ENCODE measurements around the gene MCF2L.
A peak's percentile ranks its signal among the peaks of the same experiment; 100 is the strongest.

The MCF2L gene

GRCh38 chr13:112955956-112956355 lies 13.1 kb upstream of the MCF2L start:
- H3K4me1 Mint-ChIP-seq (ENCODE audit: low read depth): no peaks in the 10 kb centered on the region
- H3K27ac Mint-ChIP-seq: no peak overlapping the region
- H3K4me3 Mint-ChIP-seq: no peak overlapping the region
- H3K9me3 Mint-ChIP-seq: no peaks in the 10 kb centered on the region
- H3K27me3 Mint-ChIP-seq (ENCODE audit: low read depth): peaks cover 8% of the 10 kb centered on the region
- H3K36me3 Mint-ChIP-seq (ENCODE audit: low read depth): no peaks in the 10 kb centered on the region

- no peak overlapping the region for H3K27ac Mint-ChIP-seq
- H3K4me1 Mint-ChIP-seq (ENCODE audit: low read depth): no peaks in the 10 kb centered on the region
- peaks cover 7% of the 10 kb centered on the region for H3K27me3 Mint-ChIP-seq (ENCODE audit: low read depth)
- H3K9me3 Mint-ChIP-seq: no peaks in the 10 kb centered on the region
- H3K4me3 Mint-ChIP-seq: no peak overlapping the region
- no peaks in the 10 kb centered on the region for H3K36me3 Mint-ChIP-seq (ENCODE audit: low read depth)
Measured at GRCh38 chr13:112956571-112957294, 12.3 kb upstream of the MCF2L start.

DNA sequence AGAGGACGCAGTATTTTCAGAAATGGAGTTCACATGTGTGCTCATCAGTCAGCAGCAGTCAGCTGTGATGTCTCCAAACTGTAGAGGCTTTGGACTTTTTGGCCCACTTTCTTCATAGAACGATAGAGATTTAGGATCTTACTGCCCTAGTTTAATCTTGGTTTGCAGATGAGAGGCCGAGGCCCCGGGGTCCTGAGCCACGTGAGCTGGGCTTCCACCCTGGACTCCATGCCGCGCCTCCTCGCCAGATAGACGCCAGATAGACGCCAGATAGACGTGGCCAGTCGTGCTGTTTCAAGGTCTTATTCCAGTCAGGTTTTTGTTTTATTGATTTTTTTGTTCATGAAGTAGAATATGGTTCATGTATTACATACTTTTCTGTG lies 11.7 kb upstream of the MCF2L start:
- H3K9me3 Mint-ChIP-seq: no peaks in the 10 kb centered on the region
- H3K4me3 Mint-ChIP-seq: no peak overlapping the region
- no peaks in the 10 kb centered on the region for H3K4me1 Mint-ChIP-seq (ENCODE audit: low read depth)
- no peak overlapping the region for H3K27ac Mint-ChIP-seq
- H3K36me3 Mint-ChIP-seq (ENCODE audit: low read depth): no peaks in the 10 kb centered on the region
- H3K27me3 Mint-ChIP-seq (ENCODE audit: low read depth): peaks cover 3% of the 10 kb centered on the region

GRCh38 chr13:112958127-112958989 lies 10.7 kb upstream of the MCF2L start:
- Mint-ChIP-seq H3K27me3 (ENCODE audit: low read depth) (no peaks in the 10 kb centered on the region), H3K27ac (no peak overlapping the region), H3K36me3 (ENCODE audit: low read depth) (no peaks in the 10 kb centered on the region), H3K4me3 (no peak overlapping the region), H3K4me1 (ENCODE audit: low read depth) (no peaks in the 10 kb centered on the region), H3K9me3 (no peaks in the 10 kb centered on the region)

- no peaks in the 10 kb centered on the region for H3K9me3 Mint-ChIP-seq
Measured at GRCh38 chr13:112959206-112959605, 9.8 kb upstream of the MCF2L start.

GRCh38 chr13:112959701-112960542 lies 9.1 kb upstream of the MCF2L start:
- no peak overlapping the region for H3K4me3 Mint-ChIP-seq
- no peaks in the 10 kb centered on the region for H3K27me3 Mint-ChIP-seq (ENCODE audit: low read depth)
- no peaks in the 10 kb centered on the region for H3K9me3 Mint-ChIP-seq
- H3K27ac Mint-ChIP-seq: no peak overlapping the region
- H3K36me3 Mint-ChIP-seq (ENCODE audit: low read depth): no peaks in the 10 kb centered on the region
- H3K4me1 Mint-ChIP-seq (ENCODE audit: low read depth): no peaks in the 10 kb centered on the region

More at GRCh38 chr13:112959206-112959605, 9.8 kb upstream of the MCF2L start:
- no peaks in the 10 kb centered on the region for H3K36me3 Mint-ChIP-seq (ENCODE audit: low read depth)
- no peaks in the 10 kb centered on the region for H3K27me3 Mint-ChIP-seq (ENCODE audit: low read depth)
- H3K27ac Mint-ChIP-seq: no peak overlapping the region
- no peaks in the 10 kb centered on the region for H3K4me1 Mint-ChIP-seq (ENCODE audit: low read depth)
- no peak overlapping the region for H3K4me3 Mint-ChIP-seq

DNA sequence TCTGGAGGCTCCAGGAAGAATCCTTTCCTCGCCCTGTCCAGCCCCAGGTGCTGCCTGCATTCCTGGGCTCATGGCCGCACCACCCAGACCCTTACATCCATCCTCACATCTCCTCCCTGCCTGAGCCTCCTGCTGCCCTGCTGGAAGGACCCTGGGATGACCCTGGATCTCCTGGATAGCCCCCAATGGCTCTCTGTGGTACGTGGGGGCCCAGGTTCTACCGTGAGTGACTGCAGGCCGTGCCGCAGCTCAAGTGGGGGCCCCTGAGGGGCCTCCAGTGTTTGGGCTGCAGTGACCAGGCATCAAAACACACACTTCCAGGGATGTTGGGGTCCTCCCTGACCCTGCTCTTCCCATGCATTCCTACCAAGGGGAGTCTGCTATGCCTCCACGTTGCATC lies 8.3 kb upstream of the MCF2L start:
- no peak overlapping the region for H3K4me3 Mint-ChIP-seq
- no peaks in the 10 kb centered on the region for H3K27me3 Mint-ChIP-seq (ENCODE audit: low read depth)
- no peaks in the 10 kb centered on the region for H3K36me3 Mint-ChIP-seq (ENCODE audit: low read depth)
- no peaks in the 10 kb centered on the region for H3K4me1 Mint-ChIP-seq (ENCODE audit: low read depth)
- no peaks in the 10 kb centered on the region for H3K9me3 Mint-ChIP-seq
- no peak overlapping the region for H3K27ac Mint-ChIP-seq

DNA sequence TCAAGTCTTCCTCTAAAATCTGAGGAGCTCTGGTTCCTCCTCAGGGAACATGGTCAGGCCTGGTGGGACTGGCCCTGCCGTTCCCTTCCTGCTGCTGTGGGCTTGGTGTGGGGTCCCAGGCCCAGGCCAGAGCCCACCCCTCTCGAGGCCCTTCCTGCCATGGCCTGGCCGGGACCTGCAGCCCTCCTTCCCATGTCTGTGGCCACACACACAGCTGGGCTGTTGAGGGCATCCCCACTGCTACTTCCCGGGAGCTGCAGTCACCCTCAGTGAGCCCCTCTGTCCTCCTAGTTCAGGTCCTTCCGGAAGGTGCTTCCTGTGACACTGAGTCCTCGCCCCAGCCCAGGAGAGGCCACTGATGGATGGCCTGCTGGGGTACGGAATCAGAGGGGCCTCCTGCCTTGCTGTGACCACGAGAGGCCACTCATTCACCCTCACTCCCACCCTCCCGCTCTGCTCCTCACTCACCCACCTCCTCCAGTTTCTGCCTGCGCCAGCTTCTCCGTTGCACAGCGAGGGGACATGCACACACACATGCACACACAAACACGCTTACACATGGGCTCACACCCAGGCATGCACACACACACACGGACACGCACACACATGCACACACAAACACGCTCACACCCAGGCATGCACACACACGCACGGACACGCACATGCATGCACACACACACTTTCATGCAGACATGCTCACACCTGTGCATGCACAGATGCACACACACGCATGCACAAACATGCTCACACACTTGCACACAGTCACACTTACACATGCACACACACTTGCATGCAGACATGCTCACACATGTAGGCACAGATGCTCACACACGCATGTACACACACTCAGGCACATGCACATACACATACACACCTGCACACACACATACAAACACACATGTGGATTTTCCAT lies 7.3 kb upstream of the MCF2L start:
- peaks cover 10% of the 10 kb centered on the region for H3K27me3 Mint-ChIP-seq (ENCODE audit: low read depth)
- H3K4me1 Mint-ChIP-seq (ENCODE audit: low read depth): no peaks in the 10 kb centered on the region
- peak overlapping the region; percentile 34 for H3K27ac Mint-ChIP-seq
- no peaks in the 10 kb centered on the region for H3K36me3 Mint-ChIP-seq (ENCODE audit: low read depth)
- no peaks in the 10 kb centered on the region for H3K9me3 Mint-ChIP-seq
- no peak overlapping the region for H3K4me3 Mint-ChIP-seq

DNA sequence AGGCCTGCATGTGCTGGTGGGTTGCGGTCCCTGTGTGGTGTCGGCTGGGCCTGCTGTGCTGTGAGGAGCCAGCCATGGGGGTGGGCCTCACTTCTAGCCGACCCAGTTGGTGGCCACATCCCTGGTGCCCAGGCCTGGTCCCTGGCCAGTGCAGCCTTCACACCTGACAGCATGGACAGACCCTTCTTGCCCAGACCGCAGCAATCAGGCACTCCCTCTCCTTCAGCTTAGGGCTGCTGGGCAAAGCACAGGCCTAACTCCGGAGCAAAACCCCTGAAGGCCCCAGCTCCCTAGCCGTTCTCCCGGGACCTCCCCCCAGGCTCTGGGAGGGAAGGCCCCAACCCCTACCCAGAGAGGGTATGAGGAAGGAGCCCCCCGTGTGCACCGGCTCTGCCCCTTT lies 6.6 kb upstream of the MCF2L start:
- no peaks in the 10 kb centered on the region for H3K4me1 Mint-ChIP-seq (ENCODE audit: low read depth)
- H3K4me3 Mint-ChIP-seq: no peak overlapping the region
- H3K27me3 Mint-ChIP-seq (ENCODE audit: low read depth): peaks cover 11% of the 10 kb centered on the region
- H3K9me3 Mint-ChIP-seq: no peaks in the 10 kb centered on the region
- no peaks in the 10 kb centered on the region for H3K36me3 Mint-ChIP-seq (ENCODE audit: low read depth)
- H3K27ac Mint-ChIP-seq: no peak overlapping the region

GRCh38 chr13:112962911-112963625 lies 5.9 kb upstream of the MCF2L start:
- no peaks in the 10 kb centered on the region for H3K36me3 Mint-ChIP-seq (ENCODE audit: low read depth)
- H3K9me3 Mint-ChIP-seq: no peaks in the 10 kb centered on the region
- H3K4me3 Mint-ChIP-seq: no peak overlapping the region
- H3K27me3 Mint-ChIP-seq (ENCODE audit: low read depth): peaks cover 15% of the 10 kb centered on the region
- H3K4me1 Mint-ChIP-seq (ENCODE audit: low read depth): peaks cover under 1% of the 10 kb centered on the region
- no peak overlapping the region for H3K27ac Mint-ChIP-seq

- Mint-ChIP-seq H3K36me3 (ENCODE audit: low read depth) (no peaks in the 10 kb centered on the region), H3K4me1 (ENCODE audit: low read depth) (peaks cover 2% of the 10 kb centered on the region), H3K27me3 (ENCODE audit: low read depth) (peaks cover 18% of the 10 kb centered on the region), H3K27ac (no peak overlapping the region), H3K4me3 (no peak overlapping the region), H3K9me3 (no peaks in the 10 kb centered on the region)
Measured at GRCh38 chr13:112963641-112964040, 5.4 kb upstream of the MCF2L start.

DNA sequence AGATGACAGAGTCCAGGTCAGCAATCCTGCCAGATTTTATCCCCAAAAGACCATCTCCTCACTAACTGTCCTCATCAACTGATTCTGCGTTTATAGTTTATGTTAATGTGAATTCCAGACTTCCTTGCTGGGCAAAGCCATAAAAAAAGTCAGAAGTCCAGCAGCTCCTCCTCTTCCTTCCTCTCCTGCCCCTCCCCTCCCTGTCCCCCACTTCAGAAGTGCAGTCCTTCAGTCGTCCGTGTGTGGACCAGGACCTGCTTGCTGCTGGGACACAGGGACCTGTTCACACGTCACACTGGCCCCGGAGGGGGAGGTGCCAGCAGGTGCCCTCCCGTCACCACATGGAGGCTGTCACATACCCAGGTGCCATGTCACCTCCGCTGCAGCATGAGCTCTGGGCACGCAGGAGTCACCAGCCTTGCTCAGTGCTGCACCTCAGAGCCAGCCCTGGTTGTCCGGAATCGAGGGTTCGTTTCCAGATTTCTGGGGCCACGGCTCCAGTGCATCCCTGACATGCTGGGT lies 4.0 kb upstream of the MCF2L start:
- no peaks in the 10 kb centered on the region for H3K36me3 Mint-ChIP-seq (ENCODE audit: low read depth)
- no peak overlapping the region for H3K4me3 Mint-ChIP-seq
- no peak overlapping the region for H3K27ac Mint-ChIP-seq
- no peaks in the 10 kb centered on the region for H3K9me3 Mint-ChIP-seq
- H3K27me3 Mint-ChIP-seq (ENCODE audit: low read depth): peaks cover 28% of the 10 kb centered on the region
- peaks cover 6% of the 10 kb centered on the region for H3K4me1 Mint-ChIP-seq (ENCODE audit: low read depth)

DNA sequence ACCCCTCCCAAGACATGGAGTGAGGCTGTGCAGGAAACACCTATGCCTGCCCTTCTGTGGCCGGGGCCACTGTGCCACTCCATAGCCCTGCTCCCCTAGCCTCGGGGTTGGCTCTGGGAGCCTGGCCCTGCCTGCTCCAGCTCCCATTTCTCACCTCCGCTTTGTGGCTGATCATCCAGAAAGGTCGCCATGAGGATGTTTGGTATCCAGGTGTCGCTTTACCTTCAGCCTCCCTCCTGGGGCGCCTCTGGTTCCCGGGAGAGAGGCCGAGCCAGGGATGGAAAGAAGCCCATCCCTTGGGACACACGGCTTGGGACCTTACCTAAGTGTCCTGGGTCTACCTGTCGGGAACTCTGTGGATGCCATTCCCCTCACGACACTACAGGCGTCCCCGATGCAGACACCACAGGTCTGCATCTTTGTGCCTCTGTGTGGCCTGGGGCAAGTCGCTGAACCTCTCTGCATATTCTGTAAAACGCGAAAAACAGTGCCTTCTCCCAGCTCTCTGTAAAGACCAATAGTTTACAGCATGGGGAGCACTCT lies 3.4 kb upstream of the MCF2L start:
- no peak overlapping the region for H3K27ac Mint-ChIP-seq
- H3K4me3 Mint-ChIP-seq: no peak overlapping the region
- peaks cover 34% of the 10 kb centered on the region for H3K27me3 Mint-ChIP-seq (ENCODE audit: low read depth)
- H3K36me3 Mint-ChIP-seq (ENCODE audit: low read depth): no peaks in the 10 kb centered on the region
- H3K9me3 Mint-ChIP-seq: no peaks in the 10 kb centered on the region
- peaks cover 6% of the 10 kb centered on the region for H3K4me1 Mint-ChIP-seq (ENCODE audit: low read depth)
